NCI-H460 (cell line): ENCODE measurements around the gene FXYD6. TPM values are rescaled to one million over a fixed set of nuclear protein-coding genes. Genes with fewer than 3 reads are reported as not detected.

Experiments used
- DNase-seq: peaks from one replicate; pipeline ENCODE4 v3.0.0-alpha.2; 2016; ENCODE audit warnings: low read depth; ENCODE audit errors: extremely low read depth
- total RNA-seq: library from RNA; depleted of rRNA; stranded (reverse); fragments of >200 nt; shearing (Covaris generic); gene quantifications from 2 replicates; pipeline ENCODE4 v1.2.3, GENCODE V29; 2014

FXYD6 gene
- total RNA-seq, 1 experiment from 2014 or later: not detected

GRCh38 chr11:117888139-117888566 is 11.7 kb upstream of the FXYD6 start:
- DNase-seq: no peak

DNA sequence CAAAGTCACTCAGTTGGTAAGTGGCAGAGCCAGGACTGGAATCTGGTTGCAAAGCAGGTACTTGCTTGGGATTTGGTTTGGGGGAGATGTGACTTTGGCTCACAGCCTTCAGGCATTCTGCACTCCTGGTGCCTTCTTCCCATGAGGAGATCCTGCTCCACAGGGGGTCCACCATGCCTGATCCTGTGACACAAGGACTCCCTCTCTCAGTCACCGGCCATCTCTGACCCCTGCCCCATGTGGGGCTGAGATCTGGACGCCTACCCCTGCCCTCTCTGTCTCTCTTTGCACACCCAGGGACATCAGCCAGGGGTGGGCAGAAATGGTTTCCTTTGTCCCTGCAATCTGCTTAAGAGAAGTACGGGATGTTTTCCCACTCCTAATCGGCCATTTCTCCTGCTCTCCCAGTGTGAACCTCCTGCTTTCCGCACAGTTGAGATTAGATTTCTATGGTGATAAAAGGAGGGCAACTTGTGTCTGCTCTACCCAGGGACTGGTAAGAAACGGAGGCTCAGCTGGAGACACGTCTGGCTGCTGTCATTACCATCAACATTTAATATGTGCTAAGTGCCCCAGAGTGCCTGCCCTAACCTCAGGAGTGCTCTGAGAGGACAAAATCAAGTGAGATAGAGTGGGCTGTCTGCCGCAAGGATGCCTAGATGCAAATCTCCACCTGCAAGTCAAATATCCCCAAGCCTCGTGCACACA is 11.1 kb upstream of the FXYD6 start:
- no peak for DNase-seq

- no peak for DNase-seq
Observed at GRCh38 chr11:117885777-117886176, 9.3 kb upstream of the FXYD6 start.

DNA sequence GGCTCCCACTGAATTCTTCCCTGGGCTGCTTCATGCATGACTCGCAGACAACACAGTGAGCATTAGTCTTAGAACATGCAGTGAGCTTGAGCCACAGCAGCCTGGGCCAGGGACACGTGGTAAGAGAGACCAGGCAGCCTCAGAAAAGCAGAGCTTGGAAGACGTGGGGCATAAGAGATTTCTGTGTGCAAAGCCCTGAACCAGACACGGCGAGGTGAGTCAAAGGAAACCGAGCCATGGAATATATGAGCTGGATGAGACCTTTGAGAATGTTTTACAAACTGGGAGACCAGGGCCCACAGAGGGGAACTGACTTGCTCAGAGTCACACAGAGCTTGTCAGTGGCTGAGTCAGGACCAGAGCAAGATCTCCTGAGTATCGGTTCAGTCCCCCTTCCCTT is 8.5 kb upstream of the FXYD6 start:
- DNase-seq: no peak

DNA sequence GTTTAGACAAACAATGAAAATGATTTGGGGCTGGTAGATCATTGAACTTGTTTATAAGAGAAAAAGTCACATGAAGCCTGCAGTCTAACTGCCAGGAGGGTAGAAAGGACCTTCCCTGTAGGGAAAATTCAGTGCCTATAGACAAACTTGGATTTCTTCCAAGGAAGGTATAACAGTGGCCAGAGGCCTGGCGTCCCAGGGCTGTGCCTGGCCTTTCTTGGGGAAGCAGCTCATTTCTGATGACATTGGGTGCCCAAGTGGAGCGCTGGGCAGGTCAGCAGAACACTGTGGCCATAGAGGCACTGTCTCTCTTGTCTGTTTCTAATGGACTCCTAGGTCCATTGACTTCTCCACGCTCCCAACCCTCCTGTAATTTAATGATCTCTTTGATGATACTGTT is 6.6 kb upstream of the FXYD6 start:
- DNase-seq: no peak

DNA sequence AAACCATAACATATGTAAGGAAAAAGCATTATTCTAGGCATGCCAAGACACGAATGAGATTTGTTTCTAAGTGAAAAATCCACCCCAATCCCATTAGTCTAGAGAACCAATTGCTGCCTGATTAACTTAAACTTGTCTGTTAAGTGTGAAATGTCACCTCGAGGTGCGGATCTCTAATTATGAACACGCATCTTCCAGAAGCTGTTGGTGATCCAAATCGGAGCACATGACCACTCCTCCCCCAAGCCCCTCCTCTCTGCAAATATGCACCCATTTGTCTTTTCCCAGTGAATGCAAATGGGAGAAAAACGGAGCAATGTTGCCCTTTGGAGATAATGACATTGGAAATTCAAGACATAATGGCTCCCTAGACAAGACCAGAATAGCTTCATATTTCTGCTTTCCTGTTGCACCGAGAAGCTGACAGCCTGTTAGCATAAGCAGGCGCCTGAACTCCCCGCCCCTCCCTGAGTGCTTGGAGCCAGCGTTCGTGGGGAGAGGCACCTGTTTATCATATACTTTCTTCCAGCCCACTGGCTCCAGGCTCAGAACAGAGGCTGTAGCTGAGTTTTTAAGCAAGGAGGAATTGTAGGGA is 6.0 kb upstream of the FXYD6 start:
- DNase-seq: no peak

DNA sequence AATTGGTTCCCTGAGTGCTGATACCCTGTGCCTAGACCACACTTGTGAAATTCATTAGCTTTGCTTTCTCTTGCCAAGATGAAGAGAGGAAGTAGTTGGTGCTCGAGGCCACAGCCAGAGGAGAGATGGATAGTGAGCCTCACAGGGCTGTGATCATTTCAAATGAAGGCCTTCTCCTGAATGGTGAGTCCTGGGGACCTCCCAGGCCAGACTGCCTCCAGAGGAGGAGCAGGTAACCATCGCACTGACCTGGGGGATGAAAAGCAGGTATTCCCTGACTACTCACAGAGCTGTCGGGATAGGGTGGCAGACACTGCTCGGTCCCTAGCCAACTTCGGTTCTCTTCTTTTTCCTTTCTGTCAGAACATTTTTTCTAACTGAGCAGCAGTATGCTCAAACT is 4.8 kb upstream of the FXYD6 start:
- DNase-seq: no peak

DNA sequence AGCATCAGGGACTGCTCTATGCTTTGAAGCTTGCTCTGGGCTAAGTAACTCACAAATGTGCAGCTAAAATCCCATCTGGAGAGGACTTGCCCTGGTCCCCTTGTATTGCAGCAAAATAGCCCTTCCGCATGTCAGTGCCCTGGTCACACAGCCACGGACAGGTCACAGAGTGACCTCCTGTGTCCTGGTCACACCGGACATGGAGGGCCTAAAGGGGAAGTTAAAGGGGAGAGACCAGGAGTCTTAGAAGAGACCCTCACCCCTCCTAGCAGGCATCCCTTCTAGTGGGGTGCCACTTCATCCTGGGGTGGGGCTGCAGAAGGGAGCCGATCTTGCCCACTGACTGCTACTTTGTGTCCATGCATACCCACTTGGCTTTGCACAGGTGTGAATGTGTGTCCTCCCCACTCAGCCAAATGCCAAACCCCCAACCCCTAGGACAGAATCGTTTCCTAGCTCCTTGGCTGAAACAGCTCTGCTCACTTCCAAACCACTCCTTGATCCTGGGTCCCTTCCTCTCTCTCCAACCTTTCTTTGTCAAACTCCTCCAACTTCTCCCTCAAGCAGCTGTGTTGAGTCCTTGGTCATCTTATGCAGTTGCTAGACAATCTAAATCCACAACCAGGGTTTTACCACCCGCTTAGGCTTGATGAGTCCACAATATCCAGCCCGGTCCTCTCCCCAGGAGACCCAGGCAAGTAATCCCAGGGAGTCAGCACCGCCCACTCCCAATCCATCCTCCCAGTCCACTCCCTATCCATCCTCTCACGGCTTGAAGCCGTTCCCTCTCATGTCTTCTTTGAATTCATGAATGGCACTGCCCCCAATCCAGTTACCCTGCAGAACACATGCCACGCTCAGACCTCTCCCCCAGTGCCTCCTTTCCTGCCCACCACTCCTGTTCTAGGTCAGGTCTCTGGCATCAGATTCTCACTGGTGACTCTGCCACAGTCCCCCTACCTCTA is 3.3 kb upstream of the FXYD6 start:
- DNase-seq: no peak

GRCh38 chr11:117878939-117879475 is 2.5 kb upstream of the FXYD6 start:
- no peak for DNase-seq

GRCh38 chr11:117878314-117878938 is 2.0 kb upstream of the FXYD6 start:
- DNase-seq: no peak

- DNase-seq: no peak
Observed at GRCh38 chr11:117877120-117877784, 794 bp upstream of the FXYD6 start.

GRCh38 chr11:117876059-117876340 is 458 bp downstream of the FXYD6 start:
- DNase-seq: no peak

GRCh38 chr11:117875382-117876058 is 938 bp downstream of the FXYD6 start:
- DNase-seq: no peak

DNA sequence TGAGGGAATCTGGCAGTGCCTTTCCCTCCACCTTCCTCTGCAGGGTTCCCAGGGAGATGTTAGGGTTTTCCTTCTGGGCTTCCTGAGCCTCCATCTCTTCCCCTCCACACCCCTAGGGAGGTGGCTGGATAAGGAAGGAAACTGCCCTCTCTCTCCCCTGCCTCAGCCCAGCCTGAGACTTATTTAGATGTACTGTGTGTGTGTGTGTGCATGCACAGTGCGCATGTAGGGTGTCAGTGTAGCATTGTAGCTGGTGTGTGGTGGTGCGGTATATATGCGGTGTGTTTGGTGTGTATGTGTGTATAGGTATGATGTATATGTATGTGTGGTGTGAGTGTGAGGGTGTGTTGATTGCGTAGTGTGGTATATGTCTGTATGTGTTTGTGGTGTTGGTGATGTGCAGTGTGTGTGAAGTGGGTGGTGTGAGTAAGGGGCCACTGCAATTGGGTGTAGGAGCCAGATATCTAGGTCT is 1.5 kb downstream of the FXYD6 start:
- no peak for DNase-seq

DNA sequence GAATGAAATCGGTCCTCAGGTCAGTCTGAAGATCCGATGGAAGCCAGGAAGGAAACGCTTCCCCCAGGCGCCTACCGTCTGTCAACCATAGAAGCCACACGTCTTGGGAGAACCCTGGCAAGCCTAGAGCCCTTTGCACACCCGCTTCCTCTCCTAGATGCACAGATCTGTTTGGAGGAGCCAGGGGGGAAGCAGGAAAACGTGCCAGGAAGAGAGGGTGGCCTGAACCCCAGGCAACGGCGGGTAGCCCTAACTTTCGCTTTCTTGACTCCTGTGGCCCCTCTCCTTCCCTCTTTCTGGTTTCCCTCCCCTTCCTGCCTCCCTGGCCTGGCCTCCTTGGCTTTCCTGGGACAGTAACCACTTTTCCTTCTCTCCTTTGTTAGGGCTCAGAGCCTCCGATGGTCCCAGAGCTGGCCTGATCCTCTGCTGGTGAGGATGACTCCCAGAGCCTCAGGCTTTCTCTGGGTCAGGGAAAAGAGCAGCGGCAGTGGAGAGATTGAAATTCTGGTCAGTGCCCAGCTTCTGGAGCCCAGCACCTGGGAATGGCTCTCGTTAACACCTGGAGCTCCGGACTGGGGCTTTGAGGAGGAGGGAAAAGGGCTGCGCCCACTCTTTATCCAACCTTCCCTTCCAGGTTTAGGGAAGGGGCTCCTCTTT is 2.1 kb downstream of the FXYD6 start:
- no peak for DNase-seq

DNA sequence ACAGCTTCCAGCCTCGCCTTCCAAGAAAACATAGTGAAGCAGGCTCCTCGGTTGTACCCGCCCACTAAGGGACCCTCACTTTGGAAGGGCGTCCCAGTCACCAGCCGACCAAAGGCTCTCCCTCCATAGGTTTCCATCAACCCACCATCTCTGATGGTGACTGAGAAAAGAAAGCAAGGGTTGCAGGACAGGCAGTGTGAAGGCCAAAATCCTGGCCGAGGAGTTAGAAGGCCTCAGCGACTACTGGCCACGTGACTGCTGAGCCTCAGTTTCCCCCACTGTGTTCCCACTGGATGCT is 2.7 kb downstream of the FXYD6 start:
- DNase-seq: no peak

GRCh38 chr11:117872975-117873827 is 3.3 kb downstream of the FXYD6 start:
- DNase-seq: no peak

- no peak for DNase-seq
Observed at GRCh38 chr11:117872420-117872961, 4.0 kb downstream of the FXYD6 start.
